ENCODE data around the gene SPOCK1.

DNA sequence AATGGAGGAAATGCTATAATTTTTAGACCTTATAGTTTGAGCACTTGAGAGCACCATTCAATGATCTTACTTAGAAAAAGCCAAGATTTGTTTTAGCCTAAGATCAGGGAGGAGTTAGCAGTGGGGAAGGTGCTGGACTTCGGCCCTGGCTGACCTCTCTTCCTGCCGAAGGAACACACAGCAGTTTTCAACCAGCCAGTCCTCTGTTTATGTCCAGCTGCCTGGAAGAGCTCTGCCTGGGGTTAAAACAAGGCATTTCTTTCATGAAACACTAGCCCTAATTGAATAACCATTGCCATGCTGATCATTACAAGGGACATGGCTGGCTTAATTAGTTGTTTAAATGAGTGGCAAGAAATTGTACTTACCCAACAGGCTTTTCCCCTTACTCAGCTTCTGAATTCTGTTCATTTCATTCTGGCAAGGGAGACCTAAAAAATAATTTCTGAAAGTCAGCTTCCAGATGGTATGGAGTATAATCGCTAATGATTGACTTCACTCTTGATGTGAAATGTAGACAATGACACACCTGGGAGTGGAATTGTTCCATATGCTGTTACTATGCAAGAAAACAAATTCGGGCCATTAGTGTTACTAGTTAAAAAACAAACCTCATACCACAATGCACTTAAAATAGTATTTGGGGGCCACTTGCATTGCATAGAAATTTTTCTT, 514.2 kb downstream of the SPOCK1 start:
- TF ChIP-seq, protein P1, sequence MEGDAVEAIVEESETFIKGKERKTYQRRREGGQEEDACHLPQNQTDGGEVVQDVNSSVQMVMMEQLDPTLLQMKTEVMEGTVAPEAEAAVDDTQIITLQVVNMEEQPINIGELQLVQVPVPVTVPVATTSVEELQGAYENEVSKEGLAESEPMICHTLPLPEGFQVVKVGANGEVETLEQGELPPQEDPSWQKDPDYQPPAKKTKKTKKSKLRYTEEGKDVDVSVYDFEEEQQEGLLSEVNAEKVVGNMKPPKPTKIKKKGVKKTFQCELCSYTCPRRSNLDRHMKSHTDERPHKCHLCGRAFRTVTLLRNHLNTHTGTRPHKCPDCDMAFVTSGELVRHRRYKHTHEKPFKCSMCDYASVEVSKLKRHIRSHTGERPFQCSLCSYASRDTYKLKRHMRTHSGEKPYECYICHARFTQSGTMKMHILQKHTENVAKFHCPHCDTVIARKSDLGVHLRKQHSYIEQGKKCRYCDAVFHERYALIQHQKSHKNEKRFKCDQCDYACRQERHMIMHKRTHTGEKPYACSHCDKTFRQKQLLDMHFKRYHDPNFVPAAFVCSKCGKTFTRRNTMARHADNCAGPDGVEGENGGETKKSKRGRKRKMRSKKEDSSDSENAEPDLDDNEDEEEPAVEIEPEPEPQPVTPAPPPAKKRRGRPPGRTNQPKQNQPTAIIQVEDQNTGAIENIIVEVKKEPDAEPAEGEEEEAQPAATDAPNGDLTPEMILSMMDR (IDR thresholded peaks at IDR 0.05), result no peak
- no peak for TF ChIP-seq POLR2AphosphoS5 (IDR thresholded peaks at IDR 0.05)

All from transverse colon (tissue), 4 donors.